HCEC 1CT (cell line): ENCODE results near the gene FOXQ1.

Experiments used
- DNase-seq: peaks from one replicate; pipeline ENCODE4 v3.0.0-alpha.2; 2017

FOXQ1 gene, protein sequence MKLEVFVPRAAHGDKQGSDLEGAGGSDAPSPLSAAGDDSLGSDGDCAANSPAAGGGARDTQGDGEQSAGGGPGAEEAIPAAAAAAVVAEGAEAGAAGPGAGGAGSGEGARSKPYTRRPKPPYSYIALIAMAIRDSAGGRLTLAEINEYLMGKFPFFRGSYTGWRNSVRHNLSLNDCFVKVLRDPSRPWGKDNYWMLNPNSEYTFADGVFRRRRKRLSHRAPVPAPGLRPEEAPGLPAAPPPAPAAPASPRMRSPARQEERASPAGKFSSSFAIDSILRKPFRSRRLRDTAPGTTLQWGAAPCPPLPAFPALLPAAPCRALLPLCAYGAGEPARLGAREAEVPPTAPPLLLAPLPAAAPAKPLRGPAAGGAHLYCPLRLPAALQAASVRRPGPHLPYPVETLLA

DNA sequence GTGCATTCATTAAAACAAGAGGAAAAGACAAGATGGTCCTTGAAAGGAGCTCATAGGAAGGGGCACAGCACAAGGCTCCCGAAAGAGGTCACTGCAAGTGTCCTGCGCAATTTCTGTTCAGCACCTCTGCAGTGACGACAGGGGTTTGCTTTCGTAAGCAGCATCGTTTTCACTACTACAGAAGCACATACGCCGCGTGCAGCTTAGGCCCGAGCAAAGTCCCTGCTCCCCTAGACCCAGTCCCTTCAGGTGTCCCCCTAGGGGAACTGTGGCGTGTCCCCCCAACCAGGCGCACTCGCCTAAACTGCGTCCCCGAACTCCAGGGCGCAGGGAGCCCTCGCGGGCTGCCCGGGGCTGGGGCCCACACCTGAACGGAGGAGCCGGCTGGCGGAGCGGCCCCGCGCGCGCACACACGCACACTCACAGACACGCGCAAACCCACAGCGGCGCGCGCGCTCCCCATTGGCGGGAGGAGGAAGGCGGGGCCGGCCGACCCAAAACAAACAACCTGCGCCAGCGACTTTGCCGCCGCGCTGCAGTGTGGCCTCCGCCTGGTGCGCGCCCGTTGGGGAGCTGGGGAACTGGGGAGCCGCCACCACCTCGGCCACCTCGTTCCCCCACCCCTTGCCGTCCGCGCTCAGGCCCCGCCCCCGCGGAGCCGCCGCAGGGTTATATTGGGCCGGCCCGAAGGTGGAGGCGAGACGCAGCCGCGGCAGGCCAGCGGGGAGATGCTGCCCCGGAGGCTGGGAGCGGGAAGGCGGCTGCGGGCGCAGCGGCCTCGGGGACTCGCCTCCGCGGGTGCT lies at the start of gene FOXQ1:
FOXQ1 (plus strand) TSS at position 699 of the 803 bp plus-strand sequence. CDS start 607 bp downstream, outside the sequence.
- no peak for DNase-seq

DNA sequence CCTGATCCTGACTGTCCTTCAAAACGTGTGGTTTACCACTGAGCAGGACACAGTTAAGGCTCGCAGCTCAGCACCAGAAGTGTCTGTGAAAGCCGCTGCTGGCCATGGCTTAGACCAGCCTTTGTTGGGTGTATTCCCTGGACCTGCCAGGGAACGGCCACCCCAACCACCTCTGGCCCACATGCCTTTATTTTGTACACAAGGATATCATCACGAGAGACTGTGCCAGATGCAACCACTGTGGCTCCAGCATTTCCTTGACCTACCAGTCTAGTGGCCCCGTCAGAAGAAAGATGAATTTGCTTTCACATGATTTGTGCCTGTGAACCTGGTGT lies 49.2 kb upstream of the FOXQ1 start:
- no peak for DNase-seq

- DNase-seq, result no peak
Measured at GRCh38 chr6:1263039-1263849, 48.7 kb upstream of the FOXQ1 start.

- DNase-seq, result no peak
Measured at GRCh38 chr6:1263850-1264377, 48.0 kb upstream of the FOXQ1 start.

- no peak for DNase-seq
Measured at GRCh38 chr6:1264619-1265445, 47.1 kb upstream of the FOXQ1 start.

- DNase-seq, result no peak
Measured at GRCh38 chr6:1266686-1267056, 45.2 kb upstream of the FOXQ1 start.

- peak; percentile 8 for DNase-seq
Measured at GRCh38 chr6:1267057-1267732, 44.7 kb upstream of the FOXQ1 start.

DNA sequence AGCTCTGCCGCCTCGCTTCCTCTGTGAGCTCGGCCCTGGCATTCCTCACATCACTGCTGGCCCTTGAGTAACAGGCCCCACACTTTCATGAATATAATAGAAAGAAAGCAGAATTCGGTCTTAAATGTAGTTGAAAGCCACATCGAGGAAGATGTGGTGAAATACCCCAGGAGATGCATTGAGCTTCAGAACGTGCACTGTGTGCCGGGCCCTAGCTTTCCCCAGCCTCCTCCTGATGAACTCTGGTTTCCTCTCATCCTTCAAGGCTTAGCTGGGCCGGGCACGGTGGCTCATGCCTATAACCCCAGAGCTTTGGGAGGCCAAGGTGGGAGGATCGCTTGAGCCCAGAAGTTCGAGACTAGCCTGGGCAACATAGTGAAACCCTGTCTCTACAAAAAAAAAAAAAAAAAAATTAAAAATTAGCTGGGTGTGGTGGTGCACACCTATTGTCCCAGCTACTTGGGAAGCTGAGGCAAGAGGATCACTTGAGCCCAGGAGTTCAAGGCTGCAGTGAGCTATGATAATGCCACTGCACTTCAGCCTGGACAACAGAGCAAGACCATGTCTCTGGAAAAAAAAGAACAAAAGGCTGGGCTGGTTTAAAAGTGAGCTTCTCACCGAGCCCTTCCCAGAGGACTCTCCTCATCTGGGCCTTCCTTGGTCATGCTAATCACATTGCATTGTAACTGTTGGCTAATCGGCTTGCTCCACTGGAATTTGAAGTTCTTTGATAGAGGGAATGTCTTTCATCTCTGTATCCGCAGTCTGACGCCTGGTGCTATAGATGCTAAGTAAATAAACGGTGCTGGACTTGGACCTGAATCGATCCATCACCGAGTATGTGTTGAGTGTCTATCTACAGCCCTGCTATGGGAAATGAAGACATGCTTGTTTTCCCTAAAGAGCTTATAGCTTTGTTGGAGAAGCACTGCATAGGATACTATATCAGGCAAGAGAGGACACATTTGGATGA lies 43.8 kb upstream of the FOXQ1 start:
- DNase-seq, result no peak

GRCh38 chr6:1271071-1271763 lies 40.7 kb upstream of the FOXQ1 start:
- no peak for DNase-seq

- no peak for DNase-seq
Measured at GRCh38 chr6:1278061-1278720, 33.7 kb upstream of the FOXQ1 start.

DNA sequence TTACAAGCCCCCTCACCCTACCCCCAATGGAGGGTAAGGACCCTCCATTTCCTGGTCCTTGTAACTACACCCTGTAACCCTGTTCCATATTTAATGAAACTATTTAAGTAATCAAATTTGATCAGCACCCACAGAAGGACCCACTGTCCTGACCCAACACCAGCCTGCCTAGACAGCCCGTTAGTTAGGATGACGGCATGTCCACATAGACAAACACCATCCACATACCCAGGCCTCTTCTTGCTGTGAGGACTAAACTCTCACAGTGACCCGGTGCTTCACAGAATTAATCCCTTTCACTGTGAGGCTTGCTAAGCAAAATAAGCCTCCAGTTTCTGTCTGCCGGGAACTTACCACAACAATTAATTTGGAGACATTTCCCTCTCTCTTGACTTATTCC lies 32.8 kb upstream of the FOXQ1 start:
- DNase-seq, result no peak

DNA sequence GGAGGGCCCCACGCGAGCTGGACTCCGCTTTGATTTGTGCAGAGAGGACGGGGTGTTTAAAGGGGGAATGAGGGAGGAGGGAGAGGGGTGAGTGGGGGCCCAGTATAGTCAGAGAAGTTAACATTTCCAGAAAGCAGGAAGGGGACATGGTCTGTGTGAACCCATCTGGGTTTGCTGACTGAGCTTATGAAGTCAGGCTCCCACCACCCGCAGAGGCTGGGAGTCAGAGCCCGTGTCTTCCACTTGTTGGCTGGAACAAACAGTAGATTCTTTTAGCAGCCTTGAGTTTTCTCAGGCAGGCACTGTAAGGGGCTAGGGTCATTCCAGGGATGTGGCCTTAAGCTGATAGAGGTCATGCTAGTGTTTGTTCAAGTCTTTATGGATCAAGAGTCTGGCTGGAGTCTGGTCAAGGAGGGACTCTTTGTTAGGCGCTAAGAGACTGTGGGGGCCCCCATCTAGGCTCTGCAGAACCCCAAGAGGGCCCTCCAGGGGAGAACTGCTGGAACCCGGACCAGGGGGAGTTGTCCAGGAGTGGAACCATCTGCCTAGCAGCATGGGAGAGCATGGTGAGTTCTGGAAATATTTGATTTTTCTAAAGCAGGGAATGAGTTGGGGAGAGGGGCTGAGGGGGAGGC lies 31.1 kb upstream of the FOXQ1 start:
- DNase-seq, result no peak

GRCh38 chr6:1281746-1282145 lies 30.2 kb upstream of the FOXQ1 start:
- no peak for DNase-seq

DNA sequence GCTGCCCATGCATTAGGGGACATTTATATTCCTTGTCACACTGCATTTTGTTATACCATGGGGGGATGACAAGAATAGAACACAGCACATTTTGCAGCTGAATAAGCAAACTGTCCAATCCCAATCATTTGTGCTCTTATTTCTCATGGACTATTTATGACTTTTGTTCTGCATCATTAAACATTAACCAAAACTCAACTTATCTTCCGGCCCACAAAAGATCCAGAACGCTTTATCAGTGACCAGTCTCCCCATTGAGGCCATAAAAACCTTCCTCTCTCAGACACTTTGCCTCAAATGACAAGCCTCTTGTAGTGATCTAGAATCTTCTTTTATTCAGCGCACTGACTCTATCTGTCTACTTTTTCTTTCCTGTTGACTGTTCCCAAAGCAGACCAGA lies 28.4 kb upstream of the FOXQ1 start:
- no peak for DNase-seq

- DNase-seq, result no peak
Measured at GRCh38 chr6:1285556-1285955, 26.3 kb upstream of the FOXQ1 start.

- peak; percentile 54 for DNase-seq
Measured at GRCh38 chr6:1285956-1286355, 25.9 kb upstream of the FOXQ1 start.

DNA sequence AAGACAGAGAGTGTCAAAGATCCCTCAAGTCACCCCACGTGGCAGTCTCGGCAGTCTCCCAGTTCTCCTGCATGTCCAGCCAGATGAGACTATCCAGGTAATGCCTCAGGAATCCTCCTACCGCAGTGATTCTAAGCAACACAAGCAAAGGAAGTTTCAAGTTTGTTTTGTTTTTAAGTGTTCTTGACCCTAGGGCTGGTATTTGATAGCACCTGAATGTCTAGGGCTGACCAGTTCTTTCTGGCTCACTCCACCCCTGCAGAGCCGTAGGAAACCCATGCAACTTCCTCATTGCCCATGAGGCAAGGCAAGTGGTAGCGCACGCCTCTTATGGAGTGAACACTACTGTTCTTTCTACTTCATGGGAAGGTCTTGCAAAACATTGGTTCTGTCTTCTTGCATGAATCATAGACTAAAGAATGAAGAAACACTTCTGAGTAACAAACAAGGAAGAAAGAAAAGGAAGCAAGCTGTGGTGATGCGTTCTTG lies 24.8 kb upstream of the FOXQ1 start:
- peak; percentile 90 for DNase-seq

GRCh38 chr6:1290086-1290485 lies 21.8 kb upstream of the FOXQ1 start:
- DNase-seq, result no peak

GRCh38 chr6:1290805-1291204 lies 21.1 kb upstream of the FOXQ1 start:
- DNase-seq, result no peak
